ENCODE data around the gene CD99.
"Not testable (repeated sequence)": the region's sequence is repeated elsewhere in the genome, so short reads cannot be mapped to it uniquely, and the experiment has no call there.

GRCh38 chrX:2764766-2765548 lies 73.9 kb downstream of the CD99 start:
- TF ChIP-seq POLR2A (IDR thresholded peaks at IDR 0.05); CTCF (IDR thresholded peaks at IDR 0.05); POLR2AphosphoS5 (IDR thresholded peaks at IDR 0.05; ENCODE audit: insufficient read depth in 1 of 2, low read depth in 1 of 2): not testable (repeated sequence)

Measured in vagina (tissue), 2 donors.